Mononuclear cell (primary cell): ENCODE results near the gene PKD1L1. TPM values are rescaled to one million over a fixed set of nuclear protein-coding genes. Genes with fewer than 3 reads are reported as not detected.
"Not testable (repeated sequence)": the region's sequence is repeated elsewhere in the genome, so short reads cannot be mapped to it uniquely, and the experiment has no call there.

Source experiments
- H3K27me3 ChIP-seq: 2 replicates; pipeline ENCODE4 v1.6.0; 2011; ENCODE audit warnings: low read length, control low read depth; ENCODE audit not compliant: insufficient read depth
- H3K4me1 ChIP-seq: 2 replicates; pipeline ENCODE4 v1.5.1; 2011; ENCODE audit warnings: mild to moderate bottlenecking, low read length, control low read depth; ENCODE audit not compliant: insufficient read depth
- H3K4me3 ChIP-seq: 2 replicates; pipeline ENCODE4 v1.5.1; 2011; ENCODE audit warnings: mild to moderate bottlenecking, low read length, moderate library complexity
- H3K9me3 ChIP-seq: 2 replicates; pipeline ENCODE4 v1.5.1; 2011; ENCODE audit warnings: low read depth, mild to moderate bottlenecking, control low read depth, low read length
- total RNA-seq: library from RNA; depleted of rRNA; stranded (reverse); fragments of >200 nt; gene quantifications from one replicate; pipeline ENCODE4 v1.2.3, GENCODE V29; 2012

The PKD1L1 gene
- total RNA-seq, 1 donor: under 0.01 TPM

DNA sequence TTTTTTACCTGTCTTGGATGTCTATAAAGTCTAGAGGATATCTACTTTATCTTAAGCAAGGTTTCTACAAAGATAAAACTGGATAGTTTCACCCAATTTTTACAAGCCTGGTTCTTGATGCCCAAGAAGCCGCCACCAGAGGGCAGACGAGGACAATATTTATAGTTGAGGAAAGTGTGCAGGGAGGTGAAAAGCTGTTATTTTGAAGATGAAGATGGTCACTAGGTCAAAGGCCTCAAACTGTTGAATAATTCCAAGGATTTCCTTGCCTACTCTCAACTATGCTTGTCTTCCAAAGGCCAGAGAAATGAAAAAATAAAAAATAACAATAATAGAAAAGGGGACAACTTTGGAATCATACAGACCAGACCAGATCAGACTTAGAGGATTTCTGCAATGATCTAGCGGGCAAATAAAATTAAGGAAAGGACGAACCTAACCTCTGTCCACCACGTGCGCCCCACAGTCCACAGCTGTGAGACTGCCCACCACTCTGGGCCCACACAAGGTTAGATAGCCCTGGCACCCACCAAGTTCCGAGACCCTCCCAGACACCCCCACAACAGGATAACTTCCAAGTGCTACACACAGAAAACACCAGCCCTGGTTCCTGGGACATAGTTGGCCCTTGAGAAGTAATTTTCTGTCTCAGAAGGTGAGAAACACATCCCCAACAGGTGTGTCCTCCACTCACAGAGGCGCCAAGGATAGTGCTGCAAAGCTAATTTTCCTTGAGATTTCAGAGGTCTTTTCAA, 2.8 kb downstream of the PKD1L1 start:
- no peaks in the 10 kb centered on the region for H3K27me3 ChIP-seq

DNA sequence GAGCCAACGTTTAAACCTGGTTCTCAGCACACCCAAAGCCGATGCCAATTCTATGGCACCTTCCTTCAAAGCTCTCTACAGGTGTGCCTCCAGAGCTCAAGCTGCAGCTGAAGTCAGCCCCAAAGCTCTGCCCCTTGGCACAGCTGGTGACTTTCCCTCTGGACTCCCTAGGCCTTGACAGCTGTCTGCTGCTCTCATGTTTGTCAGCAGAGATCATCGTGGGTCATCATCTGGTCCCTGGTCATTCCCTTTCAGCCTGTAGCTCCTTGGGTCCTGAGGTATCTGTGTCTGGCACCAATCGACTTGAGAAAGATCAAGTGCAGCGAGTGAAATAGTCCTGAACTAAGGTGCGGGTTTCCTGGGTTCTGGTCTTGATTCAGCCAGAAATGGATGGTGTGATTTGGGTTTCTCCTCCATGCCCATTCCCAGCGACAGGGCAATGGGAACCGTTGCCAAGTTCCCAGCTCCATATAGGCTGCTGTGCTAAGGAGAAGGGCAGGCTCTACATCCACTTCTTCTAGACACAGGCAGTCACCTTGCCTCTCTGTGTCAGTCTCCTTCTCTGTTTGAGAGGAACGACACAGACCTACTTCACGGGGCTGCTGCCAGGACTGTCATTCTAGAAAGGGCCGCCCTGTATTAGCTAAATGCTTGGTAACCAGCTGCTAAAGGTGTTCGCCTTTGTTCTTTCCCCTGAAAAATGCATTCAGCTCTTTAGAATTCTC, 3.6 kb downstream of the PKD1L1 start:
- Histone ChIP-seq H3K27me3 (no peaks in the 10 kb centered on the region), H3K9me3 (no peaks in the 10 kb centered on the region), H3K4me1 (peaks cover 15% of the 10 kb centered on the region), H3K4me3 (no peak overlapping the region)

More for the DNA sequence above, 2.8 kb downstream of the PKD1L1 start:
- Histone ChIP-seq H3K4me1 (peaks cover 15% of the 10 kb centered on the region), H3K4me3 (no peak overlapping the region), H3K9me3 (no peaks in the 10 kb centered on the region)

DNA sequence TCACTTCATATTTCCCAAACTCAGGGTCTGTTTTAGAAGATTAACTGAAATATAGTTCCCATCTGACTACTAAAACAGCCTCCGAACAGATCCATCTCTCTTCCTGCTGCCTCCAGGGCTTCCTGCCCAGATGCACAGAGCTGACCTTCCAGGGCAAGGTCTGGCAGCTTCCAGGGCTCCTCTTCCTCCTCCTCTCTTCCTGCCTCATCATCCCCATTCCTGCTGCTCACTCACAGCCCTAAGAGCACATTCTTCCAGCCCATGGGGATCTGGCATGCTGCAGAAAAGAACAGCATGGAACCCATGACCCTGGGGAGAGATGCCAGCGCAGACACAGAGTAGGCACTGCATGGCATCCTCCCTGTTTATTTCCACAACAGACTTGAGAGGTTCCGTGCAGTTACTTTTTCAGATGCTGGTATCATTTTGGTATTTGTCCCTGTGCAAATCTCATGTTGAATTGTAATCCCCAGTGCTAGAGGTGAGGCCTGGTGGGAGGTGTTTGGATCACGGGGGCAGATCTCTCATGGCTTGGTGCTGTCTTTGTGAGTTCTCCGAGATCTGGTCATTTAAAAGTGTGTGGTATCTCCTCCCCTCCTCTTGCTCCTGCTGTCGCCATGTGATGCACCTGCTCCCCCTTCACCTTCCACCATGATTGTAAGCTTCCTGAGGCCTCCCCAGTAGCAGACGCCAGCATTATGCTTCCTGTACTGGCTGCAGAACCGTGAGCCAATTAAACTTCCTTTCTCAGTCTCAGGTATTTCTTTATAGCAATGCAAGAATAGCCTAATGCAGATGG, 4.4 kb downstream of the PKD1L1 start:
- no peaks in the 10 kb centered on the region for H3K27me3 ChIP-seq
- H3K9me3 ChIP-seq: no peaks in the 10 kb centered on the region
- H3K4me3 ChIP-seq: no peak overlapping the region
- H3K4me1 ChIP-seq: peaks cover 15% of the 10 kb centered on the region

DNA sequence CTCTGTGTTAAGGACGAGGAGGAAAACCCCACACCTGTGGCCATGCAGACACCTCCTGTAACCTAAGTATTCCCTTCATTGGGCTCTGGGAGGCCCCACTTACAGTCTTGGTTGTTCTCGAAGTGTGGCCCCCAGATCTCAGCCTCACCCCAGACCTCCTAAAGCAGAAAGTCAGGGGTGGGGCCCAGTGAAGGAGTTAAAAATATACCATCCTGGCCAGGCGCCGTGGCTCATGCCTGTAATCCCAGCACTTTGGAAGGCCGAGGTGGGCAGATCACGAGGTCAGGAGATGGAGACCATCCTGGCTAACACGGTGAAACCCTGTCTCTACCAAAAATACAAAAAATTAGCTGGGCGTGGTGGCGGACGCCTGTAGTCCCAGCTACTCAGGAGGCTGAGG, 5.6 kb downstream of the PKD1L1 start:
- H3K4me1 ChIP-seq: peaks cover 15% of the 10 kb centered on the region
- H3K27me3 ChIP-seq, H3K9me3 ChIP-seq, H3K4me3 ChIP-seq: not testable (repeated sequence)

DNA sequence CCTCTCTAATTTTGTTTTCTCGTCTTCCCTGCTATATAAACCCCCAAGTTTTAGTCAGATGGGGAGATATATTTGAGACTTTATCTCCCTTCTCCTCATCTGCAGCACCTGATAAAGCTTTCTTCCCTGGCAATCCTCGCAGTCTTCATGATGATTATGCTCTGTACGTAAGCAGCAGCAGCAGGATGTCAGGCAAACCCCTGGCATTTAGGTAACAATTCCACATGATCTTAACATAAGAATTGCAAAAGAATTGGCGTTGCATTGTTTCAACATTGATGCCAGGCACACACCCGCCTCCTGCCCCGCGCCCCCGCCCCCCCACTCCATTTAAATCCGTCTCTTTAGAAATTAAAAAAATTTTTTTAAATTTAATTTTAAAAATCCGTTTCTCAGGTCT, 6.1 kb downstream of the PKD1L1 start:
- Histone ChIP-seq H3K4me1 (peaks cover 15% of the 10 kb centered on the region), H3K4me3 (no peak overlapping the region), H3K9me3 (no peaks in the 10 kb centered on the region), H3K27me3 (no peaks in the 10 kb centered on the region)

DNA sequence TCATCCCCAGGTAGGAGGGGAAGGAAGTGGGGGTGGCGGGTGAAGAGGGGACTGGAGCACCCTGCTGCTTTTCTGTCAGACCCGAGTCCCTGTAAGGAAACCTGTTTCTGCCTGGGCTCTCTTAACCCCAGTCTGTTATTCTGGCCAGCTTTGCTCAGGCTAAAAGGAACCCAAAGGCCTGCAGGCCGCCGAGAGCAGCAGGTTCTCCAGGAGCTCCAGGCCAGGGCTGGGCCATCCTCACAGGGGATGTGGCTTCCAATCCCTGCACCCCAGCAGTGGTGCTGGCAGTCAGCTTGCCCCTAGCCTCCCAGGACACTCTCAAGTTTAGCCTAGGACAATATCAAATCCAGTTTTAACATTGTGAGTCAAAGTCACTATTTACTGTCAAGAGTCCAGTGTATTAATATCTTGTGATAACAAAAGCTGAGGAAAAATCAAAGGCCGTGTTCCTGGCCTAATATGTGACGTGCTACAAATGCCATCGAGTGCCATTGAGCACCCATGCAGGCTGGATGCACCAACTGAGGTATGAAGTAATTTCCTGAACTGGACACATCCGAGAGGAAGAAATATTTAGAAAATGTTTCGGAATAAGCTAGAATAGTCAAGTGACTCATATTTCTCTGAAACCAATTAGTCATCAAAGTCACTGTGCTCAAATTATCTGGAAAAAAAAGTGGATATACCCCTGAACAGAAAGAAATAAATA, 7.0 kb downstream of the PKD1L1 start:
- H3K27me3 ChIP-seq: no peaks in the 10 kb centered on the region
- H3K4me1 ChIP-seq: peaks cover 15% of the 10 kb centered on the region
- H3K9me3 ChIP-seq: no peaks in the 10 kb centered on the region
- no peak overlapping the region for H3K4me3 ChIP-seq

DNA sequence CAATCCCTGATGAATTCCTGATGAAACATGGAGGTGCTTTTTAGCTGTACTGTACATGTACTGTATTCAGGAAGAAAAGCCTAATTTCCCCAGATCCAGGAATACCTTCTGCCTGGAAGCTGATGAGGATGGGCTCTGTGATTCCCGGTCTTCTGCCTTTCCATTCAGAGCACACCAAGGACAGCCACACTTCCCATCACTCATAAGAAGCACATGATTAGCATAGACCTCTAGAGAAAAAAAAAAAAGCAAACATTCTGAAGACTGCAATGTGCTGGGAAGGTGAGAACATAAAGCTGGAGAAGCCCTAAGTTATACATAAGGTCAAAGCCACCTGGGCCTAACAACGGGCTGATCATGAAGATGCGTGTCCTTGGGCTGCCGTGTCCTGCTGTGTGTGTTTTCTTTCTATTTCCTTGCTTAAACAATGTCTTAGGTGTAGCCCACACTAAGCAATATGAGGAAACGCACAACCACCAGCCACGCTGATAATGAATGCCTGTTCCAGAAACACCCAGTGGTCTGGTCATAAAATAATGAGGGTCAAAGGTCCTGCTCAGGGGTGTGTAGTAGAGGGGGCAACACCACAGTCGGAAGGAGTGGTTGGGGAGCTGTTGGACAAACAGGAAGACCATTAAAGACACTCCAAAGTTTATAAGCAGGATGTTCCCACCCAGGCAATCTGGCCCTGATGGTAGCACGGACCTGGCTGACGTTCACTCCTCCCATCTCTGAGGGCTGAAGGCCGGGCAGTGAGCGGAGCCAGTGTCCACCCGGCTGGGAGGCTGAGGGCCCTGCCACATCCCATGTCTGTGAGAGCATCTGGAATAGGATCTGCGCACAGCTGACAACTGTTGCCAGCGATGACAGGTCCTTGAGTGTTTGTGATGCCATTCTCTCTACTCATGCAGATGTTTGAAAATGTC, 7.9 kb downstream of the PKD1L1 start:
- Histone ChIP-seq H3K4me1 (peaks cover 15% of the 10 kb centered on the region), H3K9me3 (no peaks in the 10 kb centered on the region), H3K27me3 (no peaks in the 10 kb centered on the region), H3K4me3 (no peak overlapping the region)

DNA sequence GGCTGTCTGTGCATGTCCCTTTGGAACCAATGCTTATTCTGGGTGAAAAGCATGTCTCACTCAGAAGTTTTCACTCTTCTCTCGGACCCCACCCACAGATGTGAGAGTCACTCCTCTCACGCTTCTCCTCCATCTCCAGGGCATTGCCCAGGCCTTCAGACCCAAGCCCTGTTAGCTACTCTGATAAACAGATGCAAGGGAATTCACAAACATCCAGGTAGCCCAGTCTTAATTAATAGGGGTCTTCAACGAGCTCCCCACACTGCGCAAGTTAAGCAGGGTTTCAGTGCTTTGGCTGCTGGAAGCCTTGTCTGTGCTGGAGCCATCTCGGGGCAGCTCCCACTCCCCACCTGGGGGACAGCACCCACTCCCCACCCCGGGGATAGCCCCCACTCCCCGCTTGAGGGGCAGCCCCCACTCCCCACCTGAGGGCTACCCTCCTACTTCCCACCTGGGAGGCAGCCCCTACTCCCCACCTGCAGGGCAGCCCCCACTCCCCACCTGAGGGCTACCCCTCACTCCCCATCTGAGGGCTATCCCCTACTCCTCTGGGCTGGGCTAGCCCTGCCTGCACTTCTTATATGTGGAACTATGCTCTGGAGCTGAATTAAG, 8.7 kb downstream of the PKD1L1 start:
- H3K9me3 ChIP-seq: no peaks in the 10 kb centered on the region
- no peak overlapping the region for H3K4me3 ChIP-seq
- no peaks in the 10 kb centered on the region for H3K27me3 ChIP-seq
- peaks cover 15% of the 10 kb centered on the region for H3K4me1 ChIP-seq

DNA sequence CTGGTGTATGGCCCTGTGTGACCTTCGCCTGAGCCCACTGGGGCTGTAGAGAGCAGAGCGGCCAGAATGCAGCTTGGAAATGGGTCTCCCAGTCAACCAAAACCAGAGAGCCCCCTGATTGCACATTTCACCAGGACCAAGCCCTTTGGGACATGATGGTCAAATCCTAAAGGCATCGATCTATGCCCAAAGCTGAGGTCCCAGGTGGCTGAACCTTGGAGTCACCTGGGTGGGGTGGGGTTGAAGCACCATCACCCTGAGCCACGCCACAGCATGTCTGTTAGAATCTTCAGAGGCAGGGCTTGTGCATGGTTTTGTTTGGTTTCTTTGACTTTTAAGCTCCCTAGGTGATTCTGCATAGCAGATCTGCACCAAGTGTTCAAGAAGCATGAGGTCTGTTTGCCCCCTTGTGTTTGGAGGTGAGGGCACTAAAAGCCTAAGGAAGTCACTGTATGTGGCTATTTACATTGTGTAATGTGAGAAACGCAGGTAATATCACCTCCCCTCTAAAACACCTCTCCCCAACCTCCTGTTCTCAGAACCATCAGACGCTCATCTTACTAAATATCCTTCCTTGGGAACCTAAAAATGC, 9.6 kb downstream of the PKD1L1 start:
- H3K4me3 ChIP-seq: no peak overlapping the region
- H3K27me3 ChIP-seq: no peaks in the 10 kb centered on the region
- H3K4me1 ChIP-seq: peaks cover 15% of the 10 kb centered on the region
- no peaks in the 10 kb centered on the region for H3K9me3 ChIP-seq

DNA sequence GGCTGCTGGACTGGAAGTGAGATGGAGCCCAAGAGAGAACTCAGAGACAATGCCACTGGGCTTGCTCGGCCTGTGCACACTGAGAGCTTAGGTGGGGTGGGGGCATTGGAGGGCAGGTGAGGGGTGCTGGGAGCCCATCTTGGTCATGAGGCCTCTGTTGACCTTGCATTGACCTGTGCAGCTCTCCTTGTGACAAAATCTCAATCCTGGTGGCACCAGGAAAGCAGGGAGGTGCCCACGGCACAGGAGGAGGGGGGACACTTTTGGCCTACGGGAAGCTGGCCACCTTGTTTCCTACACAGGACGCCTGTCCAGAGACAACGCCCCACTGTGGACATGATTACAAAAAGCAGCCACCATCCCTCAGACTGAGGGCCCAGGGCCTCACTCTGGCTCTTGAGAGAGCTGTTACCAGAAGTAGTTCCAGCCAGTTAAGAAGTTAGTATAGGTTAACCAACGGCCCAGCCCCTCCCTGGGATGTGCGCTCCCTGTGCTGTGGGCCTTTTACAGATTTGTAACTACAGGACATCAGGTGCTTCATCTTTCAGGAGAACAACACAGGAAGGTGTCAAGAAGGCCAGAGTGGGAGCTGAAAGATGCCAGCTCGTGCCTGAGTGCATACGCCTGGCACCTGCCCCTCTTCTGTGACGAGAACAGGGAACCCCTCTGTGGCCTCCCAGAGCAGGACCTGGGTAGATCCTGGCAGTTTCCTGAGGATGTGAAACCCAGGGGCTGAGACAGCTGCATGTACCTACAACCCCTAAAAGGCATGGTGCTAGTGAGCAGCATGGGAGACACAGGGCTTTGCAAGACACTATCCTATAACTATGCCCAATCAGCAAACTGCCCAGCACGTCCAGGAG, 10.3 kb downstream of the PKD1L1 start:
- Histone ChIP-seq H3K27me3 (no peaks in the 10 kb centered on the region), H3K9me3 (no peaks in the 10 kb centered on the region), H3K4me3 (no peak overlapping the region), H3K4me1 (peaks cover 15% of the 10 kb centered on the region)

DNA sequence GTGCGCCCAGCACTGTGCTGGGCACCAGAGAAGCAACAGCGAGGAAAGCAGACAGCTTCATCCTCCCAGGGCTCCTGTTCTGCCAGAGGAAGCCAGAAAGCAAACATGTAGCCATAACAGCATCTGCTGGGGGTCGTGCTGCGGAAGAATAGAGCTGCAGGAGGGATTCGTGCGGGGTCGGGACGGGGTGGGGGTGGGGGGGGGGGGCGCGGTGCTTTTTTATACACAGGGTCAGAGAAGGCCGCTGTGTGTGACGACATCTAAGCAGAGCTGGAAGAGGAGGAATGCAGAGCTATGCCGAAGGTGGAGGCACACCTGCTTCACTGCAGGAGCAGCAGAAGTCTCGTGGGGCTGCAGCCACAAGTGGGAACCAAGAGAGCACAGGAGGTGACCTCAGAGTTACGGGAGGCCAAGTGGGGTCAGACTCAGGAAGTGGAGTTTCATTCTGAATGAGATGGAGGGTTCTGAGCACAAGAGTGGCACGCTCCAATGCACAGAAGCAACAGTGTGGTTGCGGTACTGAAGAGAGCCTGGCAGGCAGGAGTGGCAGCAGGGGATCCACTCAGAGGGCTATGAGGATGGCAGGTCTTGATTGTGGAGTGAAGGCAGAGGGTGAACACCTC, 11.1 kb downstream of the PKD1L1 start:
- Histone ChIP-seq H3K4me3 (no peak overlapping the region), H3K4me1 (peaks cover 15% of the 10 kb centered on the region), H3K9me3 (no peaks in the 10 kb centered on the region), H3K27me3 (no peaks in the 10 kb centered on the region)

DNA sequence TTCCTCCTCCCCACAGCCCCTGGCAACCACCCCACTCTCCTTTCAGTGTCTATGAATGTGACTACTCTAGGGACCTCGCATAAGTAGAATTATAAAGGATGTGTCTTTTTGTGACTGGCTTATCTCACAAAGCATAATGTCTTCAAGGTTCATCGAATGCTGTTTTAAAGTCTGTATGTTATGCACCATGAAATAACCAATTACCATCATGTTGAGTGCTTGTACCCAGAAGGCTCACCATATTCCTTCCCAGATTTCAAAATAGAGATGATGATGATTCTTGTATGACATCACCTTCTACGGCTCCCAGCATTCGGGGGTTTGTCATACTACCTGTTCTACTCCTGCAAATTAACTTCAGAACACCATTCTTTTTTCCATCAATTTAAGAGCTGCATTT, 11.9 kb downstream of the PKD1L1 start:
- Histone ChIP-seq H3K27me3 (no peaks in the 10 kb centered on the region), H3K4me3 (no peak overlapping the region), H3K4me1 (peaks cover 7% of the 10 kb centered on the region), H3K9me3 (no peaks in the 10 kb centered on the region)
